Stimulated activated CD4-positive, alpha-beta T cell treated with anti-CD3 and anti-CD28 coated beads, TNF-alpha, amount 100 ng/mL, for 24 hours (primary cell): ENCODE data around the gene TEAD2.

ENCODE experiments used
- DNase-seq, 3 experiments: peaks; one replicate each; pipeline ENCODE4 v3.0.0-alpha.2; 2020; ENCODE audit warnings: low read depth in 3 of 3

TEAD2 gene

GRCh38 chr19:49348305-49349189 is 13.7 kb downstream of the TEAD2 start:
- no peak for DNase-seq

GRCh38 chr19:49347835-49348234 is 14.4 kb downstream of the TEAD2 start:
- no peak for DNase-seq

GRCh38 chr19:49347191-49347590 is 15.0 kb downstream of the TEAD2 start:
- no peak for DNase-seq

GRCh38 chr19:49344505-49345423 is 17.5 kb downstream of the TEAD2 start:
- DNase-seq: no peak

GRCh38 chr19:49343123-49343522 is 19.1 kb downstream of the TEAD2 start:
- DNase-seq: no peak

- no peak for DNase-seq
Observed at GRCh38 chr19:49342291-49342721, 19.9 kb downstream of the TEAD2 start.

GRCh38 chr19:49340865-49341718 is 21.1 kb downstream of the TEAD2 start:
- DNase-seq: no peak

- DNase-seq: no peak
Observed at GRCh38 chr19:49340069-49340864, 21.9 kb downstream of the TEAD2 start.

- no peak for DNase-seq
Observed at GRCh38 chr19:49339301-49340068, 22.7 kb downstream of the TEAD2 start.

GRCh38 chr19:49338691-49339300 is 23.4 kb downstream of the TEAD2 start:
- DNase-seq: peak in 1 of 3 experiments; percentile 44

GRCh38 chr19:49338023-49338677 is 24.1 kb downstream of the TEAD2 start:
- no peak for DNase-seq

GRCh38 chr19:49337267-49338022 is 24.8 kb downstream of the TEAD2 start:
- DNase-seq: no peak

- DNase-seq: no peak
Observed at GRCh38 chr19:49336482-49337266, 25.5 kb downstream of the TEAD2 start.

GRCh38 chr19:49335784-49336481 is 26.3 kb downstream of the TEAD2 start:
- DNase-seq: no peak

- DNase-seq: peak in 1 of 3 experiments; percentile 50
Observed at GRCh38 chr19:49335071-49335783, 27.0 kb downstream of the TEAD2 start, which contains the start of gene CD37. Gene CD37 (plus strand): TSS chr19:49335406. CDS start chr19:49335541, 135 bp downstream.

GRCh38 chr19:49333811-49334288 is 28.4 kb downstream of the TEAD2 start:
- peak in 2 of 3 experiments; percentile 48 to 63 for DNase-seq
